Fibroblast of mammary gland (primary cell): Measurements from ENCODE around the gene PDE8A.

Experiments used
- DNase-seq: peaks from one replicate; pipeline ENCODE4 v3.0.0-alpha.2; 2010; ENCODE audit warnings: low read depth
- H3K4me3 ChIP-seq: 2 replicates; pipeline ENCODE4 v1.5.1; 2011; ENCODE audit warnings: low read depth, mild to moderate bottlenecking, low read length, moderate library complexity; ENCODE audit not compliant: control insufficient read depth
- CTCF ChIP-seq: conservative IDR thresholded peaks from 2 replicates; pipeline ENCODE4 v1.5.1; 2011; ENCODE audit warnings: low read depth, low read length, inconsistent platforms; ENCODE audit not compliant: control insufficient read depth, insufficient read depth

Gene PDE8A

GRCh38 chr15:85100186-85100937, 118.7 kb downstream of the PDE8A start:
- no peak for TF ChIP-seq CTCF

GRCh38 chr15:85104584-85104983, 122.9 kb downstream of the PDE8A start:
- H3K4me3 ChIP-seq, result no peak overlapping the region
- no peak for TF ChIP-seq CTCF
- no peak for DNase-seq

More at GRCh38 chr15:85100186-85100937, 118.7 kb downstream of the PDE8A start:
- no peak overlapping the region for H3K4me3 ChIP-seq
- DNase-seq, result no peak

- no peak overlapping the region for H3K4me3 ChIP-seq
- no peak for DNase-seq
- TF ChIP-seq CTCF, result no peak
These were observed 126.5 kb downstream of the PDE8A start for GRCh38 chr15:85108136-85108535.

GRCh38 chr15:85109333-85109732, 127.7 kb downstream of the PDE8A start:
- no peak for TF ChIP-seq CTCF
- no peak for DNase-seq
- no peak overlapping the region for H3K4me3 ChIP-seq

GRCh38 chr15:85112997-85113396, 131.3 kb downstream of the PDE8A start:
- H3K4me3 ChIP-seq, result no peak overlapping the region
- DNase-seq, result no peak
- TF ChIP-seq CTCF, result no peak

GRCh38 chr15:85114886-85115285, 133.2 kb downstream of the PDE8A start:
- no peak for DNase-seq
- TF ChIP-seq CTCF, result no peak

GRCh38 chr15:85116066-85116465, 134.4 kb downstream of the PDE8A start:
- no peak for DNase-seq
- H3K4me3 ChIP-seq, result no peak overlapping the region
- no peak for TF ChIP-seq CTCF

More at GRCh38 chr15:85114886-85115285, 133.2 kb downstream of the PDE8A start:
- H3K4me3 ChIP-seq, result no peak overlapping the region
